ENCODE results near the gene SLC7A5. TPM values are rescaled to one million over a fixed set of nuclear protein-coding genes. Genes with fewer than 3 reads are reported as not detected.

SLC7A5 gene
- total and polyA plus RNA-seq, 2 of the 13 experiments (the other 11 are each of a cell fraction or from before 2014, with no cell fraction given): 79.6 to 155 TPM

GRCh38 chr16:87784812-87785211 is 84.5 kb downstream of the SLC7A5 start (continued):
- TF ChIP-seq ZNF574 (CRISPR knock-in tag; IDR thresholded peaks at IDR 0.05) (peak; percentile 36; the same call in 1 of the 2 replicates), PAWR (CRISPR knock-in tag; IDR thresholded peaks at IDR 0.05; ENCODE audit: borderline replicate concordance) (no peak), HMG20B (CRISPR knock-in tag; conservative IDR thresholded peaks at IDR 0.05) (no peak), GATAD2A (CRISPR knock-in tag; IDR thresholded peaks at IDR 0.05) (peak; percentile 43; the same call in 1 of the 2 replicates), TAF1 (CRISPR knock-in tag; IDR thresholded peaks at IDR 0.05) (no peak), TEAD3 (CRISPR knock-in tag; optimal IDR thresholded peaks at IDR 0.05; ENCODE audit: borderline replicate concordance) (peak; percentile 93), ZNF572 (CRISPR knock-in tag; IDR thresholded peaks at IDR 0.05) (no peak), ZNF687 (CRISPR knock-in tag; IDR thresholded peaks at IDR 0.05) (peak; percentile 93)
- TF ChIP-seq, protein P1, sequence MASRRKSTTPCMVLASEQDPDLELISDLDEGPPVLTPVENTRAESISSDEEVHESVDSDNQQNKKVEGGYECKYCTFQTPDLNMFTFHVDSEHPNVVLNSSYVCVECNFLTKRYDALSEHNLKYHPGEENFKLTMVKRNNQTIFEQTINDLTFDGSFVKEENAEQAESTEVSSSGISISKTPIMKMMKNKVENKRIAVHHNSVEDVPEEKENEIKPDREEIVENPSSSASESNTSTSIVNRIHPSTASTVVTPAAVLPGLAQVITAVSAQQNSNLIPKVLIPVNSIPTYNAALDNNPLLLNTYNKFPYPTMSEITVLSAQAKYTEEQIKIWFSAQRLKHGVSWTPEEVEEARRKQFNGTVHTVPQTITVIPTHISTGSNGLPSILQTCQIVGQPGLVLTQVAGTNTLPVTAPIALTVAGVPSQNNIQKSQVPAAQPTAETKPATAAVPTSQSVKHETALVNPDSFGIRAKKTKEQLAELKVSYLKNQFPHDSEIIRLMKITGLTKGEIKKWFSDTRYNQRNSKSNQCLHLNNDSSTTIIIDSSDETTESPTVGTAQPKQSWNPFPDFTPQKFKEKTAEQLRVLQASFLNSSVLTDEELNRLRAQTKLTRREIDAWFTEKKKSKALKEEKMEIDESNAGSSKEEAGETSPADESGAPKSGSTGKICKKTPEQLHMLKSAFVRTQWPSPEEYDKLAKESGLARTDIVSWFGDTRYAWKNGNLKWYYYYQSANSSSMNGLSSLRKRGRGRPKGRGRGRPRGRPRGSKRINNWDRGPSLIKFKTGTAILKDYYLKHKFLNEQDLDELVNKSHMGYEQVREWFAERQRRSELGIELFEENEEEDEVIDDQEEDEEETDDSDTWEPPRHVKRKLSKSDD (CRISPR knock-in tag; IDR thresholded peaks at IDR 0.05; ENCODE audit: low read depth): 0 out of 2 replicates have a peak, but pooled peaks have one; percentile 44
